Measurements from ENCODE around the gene FBXW5. TPM values are rescaled to one million over a fixed set of nuclear protein-coding genes. Genes with fewer than 3 reads are reported as not detected.

The FBXW5 gene
- total RNA-seq, 1 donor from 2014 or later = 91.2 TPM

DNA sequence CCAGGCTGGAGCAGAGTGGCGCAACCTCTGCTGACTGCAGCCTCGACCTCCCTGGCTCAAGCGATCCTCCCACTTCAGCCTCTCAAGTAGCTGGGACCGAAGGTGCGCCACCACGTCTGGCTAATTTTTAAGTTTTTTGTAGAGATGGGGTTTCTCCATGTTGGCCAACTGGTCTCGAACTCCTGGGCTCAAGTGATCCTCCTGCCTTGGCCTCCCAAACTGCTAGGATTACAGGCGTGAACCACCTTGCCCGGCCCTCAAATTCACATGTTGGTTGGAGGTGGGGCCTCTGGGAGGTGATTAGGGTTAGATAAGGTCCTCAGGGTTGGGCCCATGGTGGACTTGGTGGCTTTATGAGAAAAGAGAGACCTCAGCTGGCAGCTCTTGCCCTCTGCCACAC is 17.6 kb upstream of the FBXW5 start:
- no peaks in the 10 kb centered on the region for H3K36me3 ChIP-seq
- TF ChIP-seq, protein P1, sequence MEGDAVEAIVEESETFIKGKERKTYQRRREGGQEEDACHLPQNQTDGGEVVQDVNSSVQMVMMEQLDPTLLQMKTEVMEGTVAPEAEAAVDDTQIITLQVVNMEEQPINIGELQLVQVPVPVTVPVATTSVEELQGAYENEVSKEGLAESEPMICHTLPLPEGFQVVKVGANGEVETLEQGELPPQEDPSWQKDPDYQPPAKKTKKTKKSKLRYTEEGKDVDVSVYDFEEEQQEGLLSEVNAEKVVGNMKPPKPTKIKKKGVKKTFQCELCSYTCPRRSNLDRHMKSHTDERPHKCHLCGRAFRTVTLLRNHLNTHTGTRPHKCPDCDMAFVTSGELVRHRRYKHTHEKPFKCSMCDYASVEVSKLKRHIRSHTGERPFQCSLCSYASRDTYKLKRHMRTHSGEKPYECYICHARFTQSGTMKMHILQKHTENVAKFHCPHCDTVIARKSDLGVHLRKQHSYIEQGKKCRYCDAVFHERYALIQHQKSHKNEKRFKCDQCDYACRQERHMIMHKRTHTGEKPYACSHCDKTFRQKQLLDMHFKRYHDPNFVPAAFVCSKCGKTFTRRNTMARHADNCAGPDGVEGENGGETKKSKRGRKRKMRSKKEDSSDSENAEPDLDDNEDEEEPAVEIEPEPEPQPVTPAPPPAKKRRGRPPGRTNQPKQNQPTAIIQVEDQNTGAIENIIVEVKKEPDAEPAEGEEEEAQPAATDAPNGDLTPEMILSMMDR (IDR thresholded peaks at IDR 0.05) = no peak
- intact Hi-C loops (cut with DNase I) = no loop called here

DNA sequence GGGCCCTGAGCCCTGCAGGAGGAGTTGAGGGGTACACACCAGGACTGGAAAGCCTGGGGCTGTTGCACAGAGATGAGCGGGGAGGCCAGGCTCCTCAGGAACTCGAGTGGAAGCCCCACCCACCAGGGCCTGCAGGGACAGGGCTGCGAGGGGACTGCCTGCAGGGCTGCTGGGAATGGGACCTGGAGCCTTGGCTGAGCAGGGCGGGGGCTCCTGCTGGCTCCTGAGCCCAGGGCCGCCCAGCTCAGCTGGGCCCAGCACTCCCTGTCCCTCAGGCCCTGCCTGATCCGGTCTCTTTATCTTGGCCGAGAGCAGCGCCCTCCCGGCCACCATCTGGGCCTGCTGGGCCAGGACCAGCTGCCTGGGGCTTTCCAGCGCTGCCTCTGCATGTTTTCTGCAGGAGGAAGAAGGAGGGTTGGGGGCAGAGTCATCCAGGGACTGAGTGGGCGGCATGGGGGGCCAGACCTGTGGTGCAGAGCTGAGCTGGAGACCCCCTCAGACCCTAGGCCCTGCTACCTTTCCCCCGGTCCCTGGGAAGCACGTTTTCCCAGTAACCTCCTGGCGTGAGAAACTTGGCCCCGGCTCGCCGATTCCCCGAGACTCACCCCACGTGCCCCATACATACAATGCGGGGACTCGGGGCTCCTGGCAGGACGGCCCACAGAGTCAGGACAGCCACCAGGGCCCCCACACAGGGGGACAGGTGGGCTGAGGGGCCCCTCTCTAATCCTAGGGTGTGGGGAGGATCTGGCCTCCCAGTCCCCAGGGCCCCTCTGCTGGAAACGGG is 16.9 kb upstream of the FBXW5 start:
- TF ChIP-seq, protein P1 (IDR thresholded peaks at IDR 0.05) = no peak
- DNase-seq (no peak), ATAC-seq (peak; percentile 7)
- Histone ChIP-seq H3K27me3 (no peaks in the 10 kb centered on the region), H3K36me3 (no peaks in the 10 kb centered on the region), H3K27ac (peak overlapping the region; percentile 6), H3K4me1 (peaks cover 15% of the 10 kb centered on the region), H3K9me3 (no peaks in the 10 kb centered on the region), H3K4me3 (no peak overlapping the region)
- intact Hi-C loops (cut with DNase I) = no loop called here

More for the DNA sequence above, 17.6 kb upstream of the FBXW5 start:
- Histone ChIP-seq H3K27me3 (no peaks in the 10 kb centered on the region), H3K4me1 (peaks cover 15% of the 10 kb centered on the region), H3K9me3 (no peaks in the 10 kb centered on the region), H3K4me3 (no peak overlapping the region), H3K27ac (no peak overlapping the region)
- DNase-seq = no peak
- ATAC-seq = no peak

DNA sequence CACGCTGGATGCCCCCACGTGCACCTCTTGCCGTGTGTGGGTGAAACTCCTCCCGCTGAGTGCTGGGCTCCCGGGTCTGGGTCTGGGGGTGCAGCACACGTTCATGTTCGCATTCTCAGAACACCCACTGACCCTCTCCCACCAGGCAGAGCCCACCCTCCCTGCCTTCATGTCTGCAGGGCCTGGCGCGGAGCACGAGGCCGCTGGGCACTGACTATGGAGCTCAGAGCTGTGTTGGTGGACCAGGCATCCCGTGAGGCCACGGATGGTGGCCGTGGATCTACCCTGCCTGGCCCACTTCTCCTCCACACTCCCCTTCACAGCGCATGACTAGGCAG is 16.4 kb upstream of the FBXW5 start:
- Histone ChIP-seq H3K27ac (no peak overlapping the region), H3K27me3 (no peaks in the 10 kb centered on the region), H3K36me3 (no peaks in the 10 kb centered on the region), H3K4me1 (peaks cover 9% of the 10 kb centered on the region), H3K9me3 (no peaks in the 10 kb centered on the region), H3K4me3 (no peak overlapping the region)
- TF ChIP-seq, protein P1 (IDR thresholded peaks at IDR 0.05) = no peak
- DNase-seq = no peak
- intact Hi-C loops (cut with DNase I) = no loop called here
- no peak for ATAC-seq

DNA sequence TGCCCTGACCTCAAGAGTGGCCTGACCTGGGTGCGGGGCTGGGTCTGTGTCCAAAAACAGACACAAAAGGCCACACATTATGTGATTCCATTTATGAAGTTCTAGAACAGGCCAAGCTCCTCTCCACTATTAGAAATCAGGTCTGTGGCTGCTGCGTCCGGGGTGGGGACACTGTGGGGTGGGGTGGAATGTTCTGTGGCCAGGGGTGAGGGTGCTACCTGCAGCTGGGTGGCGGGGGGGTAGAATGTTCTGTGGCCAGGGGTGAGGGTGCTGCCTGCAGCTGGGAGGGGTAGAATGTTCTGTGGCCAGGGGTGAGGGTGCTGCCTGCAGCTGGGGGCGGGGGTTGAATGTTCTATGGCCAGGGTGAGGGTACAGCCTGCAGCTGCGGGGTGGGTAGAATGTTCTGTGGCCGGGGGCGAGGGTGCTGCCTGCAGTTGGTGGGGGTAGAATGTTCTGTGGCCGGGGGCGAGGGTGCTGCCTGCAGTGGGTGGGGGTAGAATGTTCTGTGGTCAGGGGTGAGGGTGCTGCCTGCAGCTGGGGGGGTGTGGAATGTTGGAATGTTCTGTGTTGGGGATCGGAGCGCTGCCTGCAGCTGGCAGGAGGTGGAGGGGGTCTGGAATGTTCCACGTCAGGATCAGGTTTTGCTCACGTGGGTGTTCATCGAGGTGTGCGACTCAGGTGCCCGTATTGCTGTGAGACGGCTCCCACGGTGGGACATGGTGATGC is 15.8 kb upstream of the FBXW5 start:
- ATAC-seq (peak; percentile 37), DNase-seq (no peak)
- peaks cover 8% of the 10 kb centered on the region for H3K4me1 ChIP-seq
- TF ChIP-seq, protein P1 (IDR thresholded peaks at IDR 0.05) = no peak
- no peaks in the 10 kb centered on the region for H3K36me3 ChIP-seq
- H3K9me3 ChIP-seq = no peaks in the 10 kb centered on the region
- H3K27me3 ChIP-seq = no peaks in the 10 kb centered on the region
- H3K27ac ChIP-seq = peak overlapping the region; percentile 24
- H3K4me3 ChIP-seq = no peak overlapping the region
- intact Hi-C loops (cut with DNase I) = no loop called here

DNA sequence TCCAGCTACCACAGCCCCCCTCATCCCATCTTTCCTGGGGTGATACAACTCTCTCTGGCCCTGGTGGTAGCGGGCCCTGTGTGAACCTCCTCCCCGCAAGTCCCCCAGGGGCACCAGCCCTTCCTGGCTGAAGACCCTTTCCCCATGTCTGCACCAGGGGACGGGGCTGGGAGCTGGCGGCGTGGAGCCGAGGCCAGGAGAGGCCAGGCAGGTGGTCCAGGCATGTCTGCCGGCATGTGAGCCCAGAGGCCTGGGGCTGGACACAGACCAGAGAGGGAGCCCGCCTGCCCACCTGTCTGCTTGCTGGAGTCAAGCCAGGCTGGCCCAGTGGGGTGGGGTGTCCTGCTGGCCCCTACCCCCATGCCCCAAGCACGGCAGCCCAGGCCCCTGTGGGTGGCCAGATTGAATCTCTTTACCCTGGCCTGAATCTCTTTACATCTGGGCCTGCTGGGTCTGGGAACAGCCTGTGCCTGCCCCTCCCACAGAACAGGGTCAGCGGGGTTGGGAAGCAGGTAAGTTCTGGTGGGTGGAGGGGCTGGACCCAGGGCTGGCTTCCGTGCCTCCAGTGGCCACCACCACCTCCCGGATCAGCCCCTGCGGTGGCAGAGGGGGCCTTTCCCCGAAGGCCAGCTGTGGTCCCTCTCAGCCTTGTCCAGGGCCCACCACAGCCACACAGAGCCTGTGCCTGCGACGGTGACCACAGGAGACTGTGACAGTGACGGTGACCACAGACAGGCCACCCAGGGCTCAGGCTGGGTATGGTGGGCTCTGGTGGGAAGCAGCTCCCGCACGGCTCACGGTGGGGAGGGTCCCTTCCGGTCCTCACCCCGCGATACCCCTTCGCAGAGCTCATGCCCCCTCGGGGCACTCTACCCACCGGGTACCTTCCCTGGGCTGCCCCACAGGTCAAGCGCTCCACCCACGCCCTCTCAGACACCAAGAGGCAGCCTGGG is 14.6 kb upstream of the FBXW5 start:
- ATAC-seq (no peak), DNase-seq (no peak)
- Histone ChIP-seq H3K36me3 (no peaks in the 10 kb centered on the region), H3K27ac (peak overlapping the region; percentile 24), H3K27me3 (no peaks in the 10 kb centered on the region), H3K4me3 (no peak overlapping the region), H3K9me3 (no peaks in the 10 kb centered on the region), H3K4me1 (peaks cover 3% of the 10 kb centered on the region)
- TF ChIP-seq, protein P1 (IDR thresholded peaks at IDR 0.05) = no peak
- intact Hi-C loops (cut with DNase I) = no loop called here
